GM21786 (cell line): ENCODE data around the gene TECPR1.

Experiments
- ATAC-seq: cut with Tn5 transposase; IDR thresholded peaks from one replicate; pipeline ENCODE4 v1.9.1; 2021; ENCODE audit not compliant: unreplicated experiment

Gene TECPR1

GRCh38 chr7:98251601-98252424, at the start of gene TECPR1:
TSS of gene TECPR1 (minus strand) at chr7:98252232. CDS start at chr7:98246146, 6,086 bp downstream.
- ATAC-seq: peak; percentile 97

GRCh38 chr7:98300595-98301372, 48.8 kb upstream of the TECPR1 start:
- ATAC-seq: no peak

- no peak for ATAC-seq
Observed at GRCh38 chr7:98297626-98298286, 45.7 kb upstream of the TECPR1 start.

GRCh38 chr7:98296833-98297232, 44.8 kb upstream of the TECPR1 start:
- ATAC-seq: no peak

GRCh38 chr7:98295467-98296192, 43.6 kb upstream of the TECPR1 start:
- ATAC-seq: no peak

GRCh38 chr7:98294798-98295382, 42.9 kb upstream of the TECPR1 start:
- ATAC-seq: peak; percentile 67

- ATAC-seq: no peak
Observed at GRCh38 chr7:98294326-98294725, 42.3 kb upstream of the TECPR1 start.

- ATAC-seq: no peak
Observed at GRCh38 chr7:98293746-98294145, 41.7 kb upstream of the TECPR1 start.

- ATAC-seq: no peak
Observed at GRCh38 chr7:98293265-98293664, 41.2 kb upstream of the TECPR1 start.

- no peak for ATAC-seq
Observed at GRCh38 chr7:98291717-98292116, 39.7 kb upstream of the TECPR1 start.

GRCh38 chr7:98289333-98289875, 37.4 kb upstream of the TECPR1 start:
- ATAC-seq: no peak

- no peak for ATAC-seq
Observed at GRCh38 chr7:98288064-98288823, 36.2 kb upstream of the TECPR1 start.

- ATAC-seq: no peak
Observed at GRCh38 chr7:98287486-98287959, 35.5 kb upstream of the TECPR1 start.

- no peak for ATAC-seq
Observed at GRCh38 chr7:98286701-98287485, 34.9 kb upstream of the TECPR1 start.

- no peak for ATAC-seq
Observed at GRCh38 chr7:98286093-98286539, 34.1 kb upstream of the TECPR1 start.

- no peak for ATAC-seq
Observed at GRCh38 chr7:98285157-98286092, 33.4 kb upstream of the TECPR1 start.

- ATAC-seq: no peak
Observed at GRCh38 chr7:98284335-98285036, 32.5 kb upstream of the TECPR1 start.
